PC-3 (cell line): ENCODE measurements around the gene IFI27L1. TPM values are rescaled to one million over a fixed set of nuclear protein-coding genes. Genes with fewer than 3 reads are reported as not detected.

Experiments used
- ATAC-seq: fragments of 200-7000 bp; cut with Tn5 transposase; 2 replicates; pipeline ENCODE4 v1.9.1; 2020; ENCODE audit warnings: mild to moderate bottlenecking, moderate library complexity
- BruUV-seq: library from RNA; stranded (reverse); fragments of 400-500 nt; replicated peaks from 2 replicates; lab custom pipeline; 2021; lab: Mats Ljungman, UMichigan
- CTCF ChIA-PET: fragments of 300-600 bp; sonication (Branson Sonifier 250); formaldehyde crosslinking; loops from one replicate; lab custom pipeline; 2022; ENCODE audit warnings: antibody characterized with exemption; lab: Charles Lee
- POLR2A ChIA-PET: fragments of 300-600 bp; sonication (Branson Sonifier 250); formaldehyde crosslinking; loops from one replicate; lab custom pipeline; 2022; ENCODE audit warnings: antibody characterized with exemption; ENCODE audit not compliant: unreplicated experiment; lab: Charles Lee
- DNase-seq: peaks from one replicate; pipeline ENCODE4 v3.0.0-alpha.2; 2015
- H2AFZ ChIP-seq: fragments of 300-600 bp; sonication (generic); 2 replicates; pipeline ENCODE4 v1.6.0; 2016; ENCODE audit warnings: antibody characterized with exemption, low read length
- H3F3A ChIP-seq: fragments of 300-600 bp; sonication (generic); one replicate; pipeline ENCODE4 v1.6.0; 2017; ENCODE audit warnings: antibody characterized with exemption, low read length, control low read depth, mild to moderate bottlenecking; ENCODE audit not compliant: unreplicated experiment
- H3K27ac ChIP-seq: fragments of 300-600 bp; sonication (generic); 2 replicates; pipeline ENCODE4 v1.5.1; 2016; ENCODE audit warnings: mild to moderate bottlenecking, low read length
- H3K27me3 ChIP-seq: fragments of 300-600 bp; sonication (generic); 2 replicates; pipeline ENCODE4 v1.6.1; 2016; ENCODE audit warnings: low read length, mixed read lengths
- H3K36me3 ChIP-seq: fragments of 300-600 bp; sonication (generic); 2 replicates; pipeline ENCODE4 v1.6.1; 2016; ENCODE audit warnings: low read depth, mixed run types, low read length, mixed read lengths
- H3K4me1 ChIP-seq: fragments of 300-600 bp; sonication (generic); 2 replicates; pipeline ENCODE4 v1.5.1; 2016; ENCODE audit warnings: low read length; ENCODE audit not compliant: insufficient read depth
- H3K4me2 ChIP-seq: fragments of 300-600 bp; sonication (generic); 2 replicates; pipeline ENCODE4 v1.6.0; 2016; ENCODE audit warnings: low read length
- H3K4me3 ChIP-seq: fragments of 300-600 bp; sonication (generic); 2 replicates; pipeline ENCODE4 v1.5.1; 2016; ENCODE audit warnings: mild to moderate bottlenecking, low read length, mixed read lengths
- H3K79me2 ChIP-seq: fragments of 300-600 bp; sonication (generic); 2 replicates; pipeline ENCODE4 v1.6.1; 2017; ENCODE audit warnings: low read length, mixed read lengths
- H3K9ac ChIP-seq: fragments of 300-600 bp; sonication (generic); 2 replicates; pipeline ENCODE4 v1.6.0; 2016; ENCODE audit warnings: mild to moderate bottlenecking, low read length
- H3K9me2 ChIP-seq: fragments of 300-600 bp; sonication (generic); replicated peaks from 2 replicates; pipeline ENCODE4 v1.6.1; 2016; ENCODE audit warnings: mixed run types, low read length, mixed read lengths
- H3K9me3 ChIP-seq: fragments of 300-600 bp; sonication (generic); 2 replicates; pipeline ENCODE4 v1.6.1; 2016; ENCODE audit warnings: low read length, mixed read lengths
- H4K20me1 ChIP-seq: fragments of 300-600 bp; sonication (generic); 2 replicates; pipeline ENCODE4 v1.6.1; 2016; ENCODE audit warnings: low read length, mixed read lengths
- EZH2 ChIP-seq: fragments of 300-600 bp; sonication (generic); IDR thresholded peaks from one replicate; pipeline ENCODE4 v1.6.1; 2017; ENCODE audit warnings: antibody characterized with exemption, mild to moderate bottlenecking, low read length; ENCODE audit not compliant: unreplicated experiment
- EZH2phosphoT487 ChIP-seq: fragments of 300-600 bp; sonication (generic); IDR thresholded peaks from 2 replicates; pipeline ENCODE4 v1.6.1; 2018; ENCODE audit warnings: mild to moderate bottlenecking, antibody characterized with exemption, low read length, borderline replicate concordance
- intact Hi-C: fragments of 100-400 bp; cut with micrococcal nuclease; formaldehyde crosslinking; loops from 2 replicates; pipeline ENCODE4 v1.9.0; 2023
- total RNA-seq: library from RNA; depleted of rRNA; stranded (reverse); fragments of >200 nt; gene quantifications from 2 replicates; pipeline ENCODE4 v1.2.3, GENCODE V29; 2014
- TF ChIP-seq, protein P1 (sequence below): fragments of 300-600 bp; sonication (generic); conservative IDR thresholded peaks from 2 replicates; pipeline ENCODE4 v1.5.1; 2017; ENCODE audit warnings: antibody characterized with exemption, low read depth, mild to moderate bottlenecking, low read length

The IFI27L1 gene
- total RNA-seq, 1 experiment from 2014 or later = 16.9 TPM

DNA sequence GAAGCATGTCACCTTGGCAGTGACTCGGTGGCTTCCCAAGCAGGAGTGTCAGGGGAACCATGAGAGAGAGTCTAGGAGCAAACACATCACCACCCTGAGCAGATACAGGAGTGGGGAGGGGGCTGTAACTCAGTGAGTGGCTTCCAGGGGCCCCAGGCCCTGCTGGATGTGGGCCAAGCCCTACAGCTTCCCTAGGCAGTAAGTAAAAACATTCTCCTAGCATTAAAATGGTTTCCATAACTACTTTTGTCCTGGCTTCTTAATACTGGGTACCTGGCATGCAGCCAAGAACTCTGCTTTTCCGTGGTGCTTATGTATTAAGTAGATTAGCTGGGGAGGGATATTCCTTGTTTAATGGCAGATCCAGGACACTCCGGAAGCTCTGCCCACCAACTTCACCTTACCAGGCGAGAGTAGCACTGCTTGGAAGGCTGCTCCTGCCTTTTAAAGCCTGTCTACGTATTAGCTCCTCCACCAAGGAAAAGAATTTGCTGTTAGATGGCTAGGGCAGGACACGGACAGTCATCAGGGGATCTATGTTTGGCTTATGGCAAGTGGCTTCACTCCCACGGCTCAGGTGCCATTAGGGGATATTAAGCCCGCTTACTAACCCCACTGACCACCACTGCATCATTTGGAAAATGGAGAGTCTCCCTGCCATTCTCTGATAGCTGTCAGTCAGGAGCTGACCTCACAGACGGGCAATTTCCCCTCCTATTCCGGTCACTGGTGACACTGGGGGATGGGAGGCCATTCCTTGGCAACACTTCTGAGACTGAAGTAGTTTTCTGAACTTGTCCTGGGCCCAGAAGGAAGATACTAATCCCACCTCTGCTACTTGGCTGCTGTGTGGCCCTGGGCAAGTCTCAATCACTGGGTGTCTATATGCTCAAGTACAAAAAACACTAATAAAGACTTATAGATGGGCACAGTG, 32.2 kb upstream of the IFI27L1 start:
- H3K9me2 ChIP-seq = no peaks in the 10 kb centered on the region
- DNase-seq (no peak), ATAC-seq (no peak)
- BruUV-seq = no TSS peak
- POLR2A ChIA-PET = no interaction called here
- no peaks in the 10 kb centered on the region for H3K79me2 ChIP-seq
- no peaks in the 10 kb centered on the region for H3F3A ChIP-seq
- H3K9me3 ChIP-seq = no peaks in the 10 kb centered on the region
- H3K4me3 ChIP-seq = no peak overlapping the region
- no peak overlapping the region for H3K27ac ChIP-seq
- no peak overlapping the region for H2AFZ ChIP-seq
- H4K20me1 ChIP-seq = peaks cover 4% of the 10 kb centered on the region; the same call in 1 of the 2 replicates
- intact Hi-C loops = no loop called here
- CTCF ChIA-PET = no interaction called here
- no peak overlapping the region for H3K9ac ChIP-seq
- H3K27me3 ChIP-seq = no peaks in the 10 kb centered on the region
- H3K4me1 ChIP-seq = no peaks in the 10 kb centered on the region
- peaks cover 65% of the 10 kb centered on the region for H3K36me3 ChIP-seq
- H3K4me2 ChIP-seq = no peak overlapping the region
- no peak for TF ChIP-seq EZH2

DNA sequence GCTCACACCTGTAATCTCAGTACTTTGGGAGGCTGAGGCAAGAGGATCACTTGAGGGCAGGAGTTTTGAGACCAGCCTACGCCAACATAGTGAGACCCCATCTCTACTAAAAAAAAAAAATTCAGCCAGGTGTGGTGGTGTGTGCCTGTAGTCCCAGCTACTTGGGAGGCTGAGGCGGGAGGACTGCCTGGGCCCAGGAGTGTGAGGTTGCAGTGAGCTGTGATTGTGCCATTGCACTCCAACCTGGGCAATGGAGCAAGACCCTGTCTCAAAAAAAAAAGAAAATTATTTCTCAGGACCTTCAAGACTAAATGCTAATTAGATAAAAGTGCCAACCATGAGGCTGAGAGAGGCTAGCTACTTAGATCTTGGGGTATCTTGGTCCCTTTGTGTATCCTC, 31.5 kb upstream of the IFI27L1 start:
- CTCF ChIA-PET = no interaction called here
- intact Hi-C loops = no loop called here
- no peak for DNase-seq

DNA sequence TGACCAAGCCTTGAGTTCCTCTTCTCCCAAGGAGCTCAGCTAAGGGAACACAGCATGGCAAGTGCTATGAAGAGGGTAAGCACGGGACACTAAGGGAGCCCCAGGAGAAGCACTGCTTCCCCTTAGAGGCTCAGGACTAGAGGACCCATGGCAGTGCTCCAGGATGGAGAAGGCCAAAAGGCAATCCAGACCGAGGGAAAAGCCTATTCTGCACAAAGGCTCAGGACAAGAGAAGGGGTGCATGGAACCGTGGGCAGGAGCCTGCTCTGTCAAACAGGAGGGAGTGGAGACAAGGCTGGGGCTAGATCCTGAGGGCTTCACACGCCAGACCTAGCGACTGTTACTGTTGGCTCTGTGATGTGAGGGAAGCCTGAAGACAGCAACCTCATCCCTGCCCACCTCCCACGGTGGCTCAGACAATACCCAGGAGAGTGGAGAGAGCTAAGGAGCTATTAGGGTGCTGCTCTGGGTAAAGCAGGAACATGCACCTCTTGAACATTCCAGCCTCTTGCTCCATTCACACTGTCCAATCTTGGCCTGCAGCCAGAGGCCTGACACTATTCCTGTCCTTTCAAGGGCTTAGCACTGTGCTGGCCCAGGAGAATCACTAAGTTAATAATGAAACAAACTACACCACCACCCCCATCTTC, 30.8 kb upstream of the IFI27L1 start:
- ChIA-PET CTCF (interaction anchor here (0.6 kb wide), 1 partner anchor 31 kb away, joined by 11 read pairs; the partner anchor contains the start of genes DDX24 and IFI27L1), POLR2A (no interaction called here)
- Histone ChIP-seq H3K9ac (no peak overlapping the region), H3K27me3 (no peaks in the 10 kb centered on the region), H3K27ac (no peak overlapping the region), H3K9me2 (no peaks in the 10 kb centered on the region), H3K4me2 (no peak overlapping the region), H3K4me3 (no peak overlapping the region), H3K36me3 (peaks cover 64% of the 10 kb centered on the region), H3F3A (no peaks in the 10 kb centered on the region), H3K79me2 (no peaks in the 10 kb centered on the region), H4K20me1 (peaks cover 4% of the 10 kb centered on the region; the same call in 1 of the 2 replicates), H2AFZ (no peak overlapping the region), H3K4me1 (no peaks in the 10 kb centered on the region), H3K9me3 (no peaks in the 10 kb centered on the region)
- BruUV-seq = no TSS peak
- DNase-seq (no peak), ATAC-seq (no peak)
- intact Hi-C loops = no loop called here
- TF ChIP-seq EZH2 (no peak), EZH2phosphoT487 (no peak)
- TF ChIP-seq, protein P1, sequence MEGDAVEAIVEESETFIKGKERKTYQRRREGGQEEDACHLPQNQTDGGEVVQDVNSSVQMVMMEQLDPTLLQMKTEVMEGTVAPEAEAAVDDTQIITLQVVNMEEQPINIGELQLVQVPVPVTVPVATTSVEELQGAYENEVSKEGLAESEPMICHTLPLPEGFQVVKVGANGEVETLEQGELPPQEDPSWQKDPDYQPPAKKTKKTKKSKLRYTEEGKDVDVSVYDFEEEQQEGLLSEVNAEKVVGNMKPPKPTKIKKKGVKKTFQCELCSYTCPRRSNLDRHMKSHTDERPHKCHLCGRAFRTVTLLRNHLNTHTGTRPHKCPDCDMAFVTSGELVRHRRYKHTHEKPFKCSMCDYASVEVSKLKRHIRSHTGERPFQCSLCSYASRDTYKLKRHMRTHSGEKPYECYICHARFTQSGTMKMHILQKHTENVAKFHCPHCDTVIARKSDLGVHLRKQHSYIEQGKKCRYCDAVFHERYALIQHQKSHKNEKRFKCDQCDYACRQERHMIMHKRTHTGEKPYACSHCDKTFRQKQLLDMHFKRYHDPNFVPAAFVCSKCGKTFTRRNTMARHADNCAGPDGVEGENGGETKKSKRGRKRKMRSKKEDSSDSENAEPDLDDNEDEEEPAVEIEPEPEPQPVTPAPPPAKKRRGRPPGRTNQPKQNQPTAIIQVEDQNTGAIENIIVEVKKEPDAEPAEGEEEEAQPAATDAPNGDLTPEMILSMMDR = no peak

More for the DNA sequence above, 31.5 kb upstream of the IFI27L1 start:
- BruUV-seq = no TSS peak
- Histone ChIP-seq H3K36me3 (peaks cover 64% of the 10 kb centered on the region), H3K9ac (no peak overlapping the region), H3K27me3 (no peaks in the 10 kb centered on the region), H3F3A (no peaks in the 10 kb centered on the region), H3K79me2 (no peaks in the 10 kb centered on the region), H3K4me1 (no peaks in the 10 kb centered on the region), H3K9me3 (no peaks in the 10 kb centered on the region), H4K20me1 (peaks cover 4% of the 10 kb centered on the region; the same call in 1 of the 2 replicates), H3K27ac (no peak overlapping the region), H3K9me2 (no peaks in the 10 kb centered on the region), H3K4me2 (no peak overlapping the region), H2AFZ (no peak overlapping the region), H3K4me3 (no peak overlapping the region)
- ATAC-seq = no peak
- POLR2A ChIA-PET = no interaction called here
- TF ChIP-seq, protein P1 = no peak
- TF ChIP-seq EZH2 = no peak
- TF ChIP-seq EZH2phosphoT487 = no peak
